DOHH2 (cell line): Measurements from ENCODE around the gene N4BP2L2.

ENCODE experiments used
- H3F3A ChIP-seq: fragments of 200-600 bp; sonication (generic), shearing (Covaris generic); 2 replicates; pipeline ENCODE4 v1.6.0; 2016; ENCODE audit warnings: antibody characterized with exemption, mild to moderate bottlenecking; ENCODE audit not compliant: control insufficient read depth, insufficient read depth
- H3K27ac ChIP-seq: fragments of 200-600 bp; sonication (generic); 2 replicates; pipeline ENCODE4 v1.5.1; 2014; ENCODE audit warnings: low read depth, mild to moderate bottlenecking, low read length, moderate library complexity
- H3K27me3 ChIP-seq: fragments of 200-600 bp; sonication (generic); 2 replicates; pipeline ENCODE4 v1.6.1; 2014; ENCODE audit warnings: mild to moderate bottlenecking, low read length, mixed read lengths; ENCODE audit not compliant: control insufficient read depth
- H3K36me3 ChIP-seq: fragments of 200-600 bp; sonication (generic); 2 replicates; pipeline ENCODE4 v1.6.1; 2014; ENCODE audit warnings: mild to moderate bottlenecking, low read length, moderate library complexity, mixed read lengths; ENCODE audit not compliant: control insufficient read depth
- H3K4me1 ChIP-seq: fragments of 200-600 bp; sonication (generic); 2 replicates; pipeline ENCODE4 v1.6.1; 2014; ENCODE audit warnings: mild to moderate bottlenecking, low read length, mixed read lengths; ENCODE audit not compliant: control insufficient read depth
- H3K4me2 ChIP-seq: fragments of 200-600 bp; sonication (generic); 2 replicates; pipeline ENCODE4 v1.6.0; 2014; ENCODE audit warnings: mild to moderate bottlenecking, low read length, moderate library complexity
- H3K4me3 ChIP-seq: fragments of 200-600 bp; sonication (generic); 2 replicates; pipeline ENCODE4 v1.5.1; 2014; ENCODE audit warnings: mild to moderate bottlenecking, low read length, mixed read lengths
- H3K79me2 ChIP-seq: fragments of 200-600 bp; sonication (generic); 2 replicates; pipeline ENCODE4 v1.6.1; 2014; ENCODE audit warnings: mild to moderate bottlenecking, low read length, mixed read lengths; ENCODE audit not compliant: control insufficient read depth
- H3K9me2 ChIP-seq: fragments of 200-600 bp; sonication (generic); replicated peaks from 2 replicates; pipeline ENCODE4 v1.6.1; 2014; ENCODE audit warnings: mild to moderate bottlenecking, low read length, mixed read lengths; ENCODE audit not compliant: control insufficient read depth
- H3K9me3 ChIP-seq: fragments of 200-600 bp; sonication (generic); 2 replicates; pipeline ENCODE4 v1.6.1; 2014; ENCODE audit warnings: antibody characterized with exemption, low read length, mixed read lengths; ENCODE audit not compliant: control insufficient read depth, insufficient read depth
- H4K20me1 ChIP-seq: fragments of 200-600 bp; sonication (generic); 2 replicates; pipeline ENCODE4 v1.6.0; 2014; ENCODE audit warnings: low read depth, mild to moderate bottlenecking, antibody characterized with exemption, low read length, moderate library complexity; ENCODE audit not compliant: control insufficient read depth, insufficient read depth
- EZH2phosphoT487 ChIP-seq: fragments of 200-600 bp; sonication (generic); IDR thresholded peaks from 2 replicates; pipeline ENCODE4 v1.6.1; 2017; ENCODE audit warnings: borderline replicate concordance, mild to moderate bottlenecking, antibody characterized with exemption, low read length, moderate library complexity, mixed read lengths
- TF ChIP-seq, protein P1 (sequence below): fragments of 200-600 bp; sonication (generic); IDR thresholded peaks from one replicate; pipeline ENCODE4 v1.5.1; 2014; ENCODE audit warnings: antibody characterized with exemption, mild to moderate bottlenecking, low read depth, low read length; ENCODE audit not compliant: poor library complexity, severe bottlenecking

N4BP2L2 gene

DNA sequence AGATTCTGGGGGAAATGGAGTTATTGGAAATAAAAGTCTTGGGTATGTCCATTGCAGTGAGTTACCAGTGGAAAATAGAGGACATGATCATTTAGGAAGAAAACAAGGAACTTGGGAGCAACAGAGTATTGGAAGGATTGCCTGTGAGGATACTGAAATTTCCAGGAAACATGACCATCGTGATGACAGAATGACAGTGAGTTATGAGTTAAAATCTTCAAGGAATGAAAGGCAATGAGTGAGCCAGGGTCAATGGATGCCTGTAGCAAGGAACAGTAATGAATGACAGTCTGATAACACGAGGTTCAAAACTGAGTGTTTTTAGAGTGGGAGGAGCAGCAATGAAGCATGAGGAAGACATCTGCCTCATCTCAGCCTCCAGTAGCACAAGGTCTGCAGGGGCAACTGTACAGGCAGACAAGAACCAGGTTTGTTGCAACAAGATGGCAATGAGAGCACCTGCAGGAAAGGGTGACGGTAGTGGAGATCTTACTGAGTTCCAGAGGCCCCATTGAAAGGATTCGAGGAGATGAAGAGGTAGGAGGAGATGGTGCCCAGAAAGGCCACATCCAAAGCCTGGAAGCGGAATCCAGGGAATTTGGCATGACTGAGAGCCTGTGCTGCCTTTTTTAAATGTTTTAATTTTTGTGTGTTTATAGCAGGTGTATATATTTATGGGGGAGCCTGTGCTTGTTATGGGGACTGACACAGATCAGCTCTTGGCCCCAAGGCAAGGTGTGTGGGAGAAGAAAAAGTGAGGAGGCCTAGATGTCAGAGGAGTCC is 154.6 kb downstream of the N4BP2L2 start:
- H3K4me2 ChIP-seq, result no peak overlapping the region
- no peaks in the 10 kb centered on the region for H3K27me3 ChIP-seq
- H3K36me3 ChIP-seq, result peaks cover 80% of the 10 kb centered on the region
- H3F3A ChIP-seq, result no peaks in the 10 kb centered on the region
- no peak overlapping the region for H3K27ac ChIP-seq
- TF ChIP-seq, protein P1, sequence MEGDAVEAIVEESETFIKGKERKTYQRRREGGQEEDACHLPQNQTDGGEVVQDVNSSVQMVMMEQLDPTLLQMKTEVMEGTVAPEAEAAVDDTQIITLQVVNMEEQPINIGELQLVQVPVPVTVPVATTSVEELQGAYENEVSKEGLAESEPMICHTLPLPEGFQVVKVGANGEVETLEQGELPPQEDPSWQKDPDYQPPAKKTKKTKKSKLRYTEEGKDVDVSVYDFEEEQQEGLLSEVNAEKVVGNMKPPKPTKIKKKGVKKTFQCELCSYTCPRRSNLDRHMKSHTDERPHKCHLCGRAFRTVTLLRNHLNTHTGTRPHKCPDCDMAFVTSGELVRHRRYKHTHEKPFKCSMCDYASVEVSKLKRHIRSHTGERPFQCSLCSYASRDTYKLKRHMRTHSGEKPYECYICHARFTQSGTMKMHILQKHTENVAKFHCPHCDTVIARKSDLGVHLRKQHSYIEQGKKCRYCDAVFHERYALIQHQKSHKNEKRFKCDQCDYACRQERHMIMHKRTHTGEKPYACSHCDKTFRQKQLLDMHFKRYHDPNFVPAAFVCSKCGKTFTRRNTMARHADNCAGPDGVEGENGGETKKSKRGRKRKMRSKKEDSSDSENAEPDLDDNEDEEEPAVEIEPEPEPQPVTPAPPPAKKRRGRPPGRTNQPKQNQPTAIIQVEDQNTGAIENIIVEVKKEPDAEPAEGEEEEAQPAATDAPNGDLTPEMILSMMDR, result no peak
- TF ChIP-seq EZH2phosphoT487, result no peak
- H3K79me2 ChIP-seq, result no peaks in the 10 kb centered on the region
- H3K9me2 ChIP-seq, result no peaks in the 10 kb centered on the region
- H3K4me1 ChIP-seq, result no peaks in the 10 kb centered on the region
- H4K20me1 ChIP-seq, result no peaks in the 10 kb centered on the region
- no peaks in the 10 kb centered on the region for H3K9me3 ChIP-seq
- no peak overlapping the region for H3K4me3 ChIP-seq
